Naive B cell (primary cell): ENCODE measurements around the gene ORM2. TPM values are rescaled to one million over a fixed set of nuclear protein-coding genes. Genes with fewer than 3 reads are reported as not detected.
A peak's percentile ranks its signal among the peaks of the same experiment; 100 is the strongest.

Source experiments
- ATAC-seq, 2 donors: fragments of 150-1000 bp; cut with Tn5 transposase; 2 replicates each; pipeline ENCODE4 v1.10.0; 2021; ENCODE audit warnings: low read depth in 2 of 2, mild to moderate bottlenecking in 2 of 2, moderate library complexity in 2 of 2
- DNase-seq: peaks from one replicate; pipeline ENCODE4 v3.0.0; 2022
- H3K27ac Mint-ChIP-seq, 6 donors: one replicate each; pipeline ENCODE4 v1.8.0; 2020 to 2022; ENCODE audit warnings: mild to moderate bottlenecking in 6 of 6, mixed read lengths in 6 of 6, moderate library complexity in 5 of 6, inconsistent platforms in 2 of 6
- H3K27me3 Mint-ChIP-seq, 3 donors: one replicate each; pipeline ENCODE4 v1.8.0; 2021 to 2022; ENCODE audit warnings: mixed read lengths in 3 of 3, mild to moderate bottlenecking in 1 of 3
- H3K36me3 Mint-ChIP-seq, 2 donors: one replicate each; pipeline ENCODE4 v1.8.0; 2020 to 2022; ENCODE audit warnings: mixed read lengths in 2 of 2, inconsistent platforms in 1 of 2, mild to moderate bottlenecking in 1 of 2
- H3K4me1 Mint-ChIP-seq, 3 donors: one replicate each; pipeline ENCODE4 v1.8.0; 2020 to 2022; ENCODE audit warnings: mixed read lengths in 3 of 3, inconsistent platforms in 1 of 3, mild to moderate bottlenecking in 1 of 3, moderate library complexity in 1 of 3
- H3K4me3 Mint-ChIP-seq, 8 donors: one replicate each; pipeline ENCODE4 v1.8.0; 2020 to 2022; ENCODE audit warnings: mild to moderate bottlenecking in 8 of 8, mixed read lengths in 8 of 8, moderate library complexity in 8 of 8, inconsistent platforms in 2 of 8
- H3K9me3 Mint-ChIP-seq, 7 donors: one replicate each; pipeline ENCODE4 v1.8.0; 2020 to 2022; ENCODE audit warnings: mixed read lengths in 7 of 7, mild to moderate bottlenecking in 5 of 7, inconsistent platforms in 2 of 7, moderate library complexity in 1 of 7
- polyA plus RNA-seq, 6 donors: library from polyadenylated mRNA; unstranded; fragments of 300-500 nt; fragmentation: Illumina TruSeq; gene quantifications; one replicate each; pipeline ENCODE4 v1.2.3, GENCODE V29; 2021; ENCODE audit warnings: low read depth in 6 of 6

ORM2 gene
- polyA plus RNA-seq, 6 donors from 2014 or later, result not detected

DNA sequence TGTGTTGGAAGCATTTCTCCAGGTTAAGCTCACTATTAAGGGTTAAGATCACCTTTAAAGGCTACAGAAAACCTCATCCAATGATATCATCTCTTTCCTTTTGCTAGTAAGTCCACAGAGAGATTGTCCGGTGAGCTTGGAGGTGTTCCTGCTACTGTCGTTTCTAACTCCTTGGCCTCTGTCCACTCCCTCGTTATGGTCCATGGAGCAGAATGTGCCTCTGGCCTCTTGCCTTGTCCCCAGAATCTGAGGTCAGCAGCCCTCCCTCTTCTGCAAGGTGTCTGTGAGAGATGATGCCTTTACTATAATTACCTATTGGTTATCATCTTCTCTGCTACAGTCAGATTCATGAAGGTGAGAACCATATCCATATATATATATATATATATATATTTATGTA is 15.0 kb downstream of the ORM2 start:
- no peak for ATAC-seq
- no peak overlapping the region for H3K4me3 Mint-ChIP-seq
- no peak for DNase-seq
- H3K9me3 Mint-ChIP-seq, result no peaks in the 10 kb centered on the region
- H3K36me3 Mint-ChIP-seq, result peaks cover 32 to 50% of the 10 kb centered on the region in 2 donors
- H3K27me3 Mint-ChIP-seq, result no peaks in the 10 kb centered on the region
- peak overlapping the region in 3 of 6 donors; percentile 56 to 83 (median 68) for H3K27ac Mint-ChIP-seq
- peaks cover 34 to 43% (median 41%) of the 10 kb centered on the region in 3 donors for H3K4me1 Mint-ChIP-seq

DNA sequence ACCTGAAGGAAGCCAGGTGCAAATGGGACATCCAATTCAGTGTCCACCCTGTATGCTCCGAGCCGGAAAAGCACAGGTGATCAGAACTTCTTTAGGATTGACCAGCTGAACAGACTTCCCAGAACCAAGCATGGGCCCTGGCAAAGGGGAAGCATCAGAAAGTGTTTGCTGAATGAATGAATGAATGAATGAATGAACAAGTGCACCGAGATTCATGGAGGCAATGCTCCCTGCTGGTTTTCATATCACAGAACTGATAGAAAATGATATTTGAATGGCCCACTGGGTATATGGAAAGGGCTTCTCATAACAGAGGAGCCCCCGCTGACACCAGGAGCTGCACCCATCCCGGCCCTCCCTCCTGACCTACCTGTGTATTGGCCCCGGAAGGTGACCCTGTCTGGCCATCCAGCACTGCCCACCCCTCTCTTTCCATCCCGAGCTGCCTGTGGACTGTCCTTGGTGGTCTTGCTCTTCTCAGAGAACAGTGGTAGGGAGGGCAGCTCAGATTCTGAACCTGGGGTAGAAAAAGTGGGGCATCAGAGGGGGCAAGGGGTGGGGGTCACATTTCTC is 15.9 kb downstream of the ORM2 start:
- Mint-ChIP-seq H3K9me3 (no peaks in the 10 kb centered on the region), H3K27me3 (no peaks in the 10 kb centered on the region), H3K4me1 (peaks cover 37 to 48% (median 46%) of the 10 kb centered on the region in 3 donors), H3K27ac (peak overlapping the region in 3 of 6 donors; percentile 47 to 85 (median 83)), H3K36me3 (peaks cover 40 to 53% of the 10 kb centered on the region in 2 donors), H3K4me3 (no peak overlapping the region)
- ATAC-seq (no peak), DNase-seq (no peak)

DNA sequence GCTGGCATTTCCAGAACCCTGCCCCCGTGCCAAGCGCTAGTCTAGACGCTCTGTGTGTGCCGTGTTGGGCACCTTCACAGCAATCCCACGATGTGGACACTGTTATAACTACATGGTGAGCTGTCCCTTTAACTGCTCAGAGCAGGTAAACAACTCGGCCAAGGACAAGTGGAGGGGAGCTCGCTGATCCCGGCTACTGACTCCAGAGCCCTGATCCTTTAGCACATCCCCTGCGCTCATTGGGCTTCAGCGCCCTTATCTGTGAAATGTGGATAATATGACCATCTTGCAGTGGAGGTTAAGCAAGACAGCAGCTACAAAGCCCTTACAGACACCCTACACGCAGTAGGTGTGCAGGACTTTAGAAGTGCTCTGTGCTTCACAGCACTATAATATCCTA is 16.5 kb downstream of the ORM2 start:
- no peaks in the 10 kb centered on the region for H3K27me3 Mint-ChIP-seq
- peaks cover 39 to 50% of the 10 kb centered on the region in 2 donors for H3K36me3 Mint-ChIP-seq
- no peak for ATAC-seq
- no peak for DNase-seq
- H3K4me1 Mint-ChIP-seq, result peaks cover 39 to 51% (median 50%) of the 10 kb centered on the region in 3 donors
- no peak overlapping the region for H3K4me3 Mint-ChIP-seq
- H3K27ac Mint-ChIP-seq, result peak overlapping the region in 3 of 6 donors; percentile 41 to 53 (median 42)
- no peaks in the 10 kb centered on the region for H3K9me3 Mint-ChIP-seq

DNA sequence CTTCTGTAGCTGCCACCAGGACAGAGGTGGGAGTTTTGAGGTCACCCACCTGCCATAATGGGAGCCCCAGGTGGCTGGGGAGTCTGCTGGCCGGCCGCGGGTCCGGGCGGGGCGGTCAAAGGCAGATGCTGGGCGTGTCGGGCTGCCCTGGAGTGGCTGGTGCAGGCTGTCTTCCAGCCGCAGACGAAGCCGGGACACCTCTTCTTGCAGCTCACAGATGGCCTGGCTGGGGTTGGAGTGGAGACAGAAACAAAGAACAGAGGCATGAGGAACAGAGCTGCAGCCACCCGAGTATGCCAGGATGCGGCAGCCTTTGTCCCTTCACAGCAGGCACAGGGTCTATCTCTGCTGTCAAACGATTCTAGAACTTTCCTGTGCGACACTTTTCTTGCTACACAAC is 18.0 kb downstream of the ORM2 start:
- Mint-ChIP-seq H3K27me3 (no peaks in the 10 kb centered on the region), H3K4me3 (no peak overlapping the region), H3K36me3 (peaks cover 30 to 42% of the 10 kb centered on the region in 2 donors), H3K27ac (peak overlapping the region in 3 of 6 donors; percentile 85 to 95 (median 88)), H3K4me1 (peaks cover 39 to 46% (median 42%) of the 10 kb centered on the region in 3 donors), H3K9me3 (no peaks in the 10 kb centered on the region)
- DNase-seq, result no peak
- ATAC-seq, result no peak

DNA sequence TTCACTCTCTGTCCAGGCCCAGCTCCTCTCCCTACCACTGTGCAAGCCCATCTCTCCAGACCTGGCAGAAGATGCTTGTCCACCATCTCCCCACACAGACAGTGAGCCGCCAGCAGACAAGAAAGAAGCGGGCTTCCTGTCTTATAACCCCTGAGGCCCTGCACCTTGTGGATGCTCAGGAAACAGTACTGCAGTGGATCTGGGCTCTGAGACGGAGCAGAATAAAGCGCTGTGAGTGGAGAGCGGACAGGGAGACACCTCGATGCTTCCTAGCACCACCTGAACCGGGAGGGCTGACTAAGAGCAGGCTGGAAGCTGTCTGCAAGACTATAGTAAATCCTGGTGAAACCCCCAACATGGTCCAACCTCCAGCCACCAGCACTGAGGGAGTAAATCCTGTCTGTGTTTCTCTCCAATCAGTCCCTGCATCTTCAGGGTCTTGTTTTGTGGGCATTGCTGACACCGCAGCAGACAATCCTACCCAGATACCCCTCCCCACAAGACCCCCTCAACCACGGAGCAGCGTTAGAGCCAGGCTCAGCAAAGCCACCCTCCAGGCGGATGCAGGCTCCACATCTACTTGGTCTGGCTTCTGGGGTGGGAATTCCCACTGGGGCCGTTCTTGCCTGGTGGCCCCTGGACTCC is 18.7 kb downstream of the ORM2 start:
- DNase-seq (no peak), ATAC-seq (no peak)
- H3K4me1 Mint-ChIP-seq, result peaks cover 37 to 46% (median 39%) of the 10 kb centered on the region in 3 donors
- no peaks in the 10 kb centered on the region for H3K27me3 Mint-ChIP-seq
- peaks cover 26 to 36% of the 10 kb centered on the region in 2 donors for H3K36me3 Mint-ChIP-seq
- H3K27ac Mint-ChIP-seq, result peak overlapping the region; percentile 85 to 97 (median 93)
- H3K4me3 Mint-ChIP-seq, result peak overlapping the region in 6 of 8 donors; percentile 0 to 75 (median 60)
- no peaks in the 10 kb centered on the region for H3K9me3 Mint-ChIP-seq

DNA sequence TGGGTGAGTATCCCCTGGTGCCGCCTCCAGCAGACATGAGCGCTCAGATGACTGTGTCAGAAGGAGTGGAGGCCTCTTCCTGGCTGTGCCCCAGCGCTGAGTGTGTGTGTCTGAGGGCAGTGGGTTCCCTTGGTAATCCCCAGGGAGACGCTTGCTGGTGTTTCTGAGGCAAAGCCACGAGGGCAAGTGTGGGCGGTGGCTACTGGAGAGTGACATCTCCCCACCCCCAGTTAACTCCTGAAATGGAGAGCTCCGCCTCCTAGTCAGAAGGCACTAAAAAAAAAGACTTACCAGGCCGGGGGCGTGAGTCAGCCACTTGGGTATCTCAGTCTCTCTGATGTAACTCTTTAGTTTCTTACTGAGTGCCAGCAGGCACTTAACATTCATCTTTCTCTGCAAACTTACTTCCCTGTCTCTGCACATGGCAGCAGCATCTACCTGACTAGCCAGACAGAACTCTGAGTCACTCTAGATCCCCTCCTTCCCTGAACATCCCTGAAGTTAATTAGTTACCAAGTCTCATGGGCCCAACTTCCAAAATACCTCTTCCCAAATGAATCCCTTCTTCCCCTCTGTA is 19.3 kb downstream of the ORM2 start:
- ATAC-seq (peak; percentile 93 to 95), DNase-seq (peak; percentile 81)
- H3K27me3 Mint-ChIP-seq, result no peaks in the 10 kb centered on the region
- peak overlapping the region; percentile 0 to 84 (median 64) for H3K4me3 Mint-ChIP-seq
- no peaks in the 10 kb centered on the region for H3K9me3 Mint-ChIP-seq
- peak overlapping the region; percentile 85 to 97 (median 93) for H3K27ac Mint-ChIP-seq
- peaks cover 31 to 42% (median 39%) of the 10 kb centered on the region in 3 donors for H3K4me1 Mint-ChIP-seq
- peaks cover 22 to 30% of the 10 kb centered on the region in 2 donors for H3K36me3 Mint-ChIP-seq

DNA sequence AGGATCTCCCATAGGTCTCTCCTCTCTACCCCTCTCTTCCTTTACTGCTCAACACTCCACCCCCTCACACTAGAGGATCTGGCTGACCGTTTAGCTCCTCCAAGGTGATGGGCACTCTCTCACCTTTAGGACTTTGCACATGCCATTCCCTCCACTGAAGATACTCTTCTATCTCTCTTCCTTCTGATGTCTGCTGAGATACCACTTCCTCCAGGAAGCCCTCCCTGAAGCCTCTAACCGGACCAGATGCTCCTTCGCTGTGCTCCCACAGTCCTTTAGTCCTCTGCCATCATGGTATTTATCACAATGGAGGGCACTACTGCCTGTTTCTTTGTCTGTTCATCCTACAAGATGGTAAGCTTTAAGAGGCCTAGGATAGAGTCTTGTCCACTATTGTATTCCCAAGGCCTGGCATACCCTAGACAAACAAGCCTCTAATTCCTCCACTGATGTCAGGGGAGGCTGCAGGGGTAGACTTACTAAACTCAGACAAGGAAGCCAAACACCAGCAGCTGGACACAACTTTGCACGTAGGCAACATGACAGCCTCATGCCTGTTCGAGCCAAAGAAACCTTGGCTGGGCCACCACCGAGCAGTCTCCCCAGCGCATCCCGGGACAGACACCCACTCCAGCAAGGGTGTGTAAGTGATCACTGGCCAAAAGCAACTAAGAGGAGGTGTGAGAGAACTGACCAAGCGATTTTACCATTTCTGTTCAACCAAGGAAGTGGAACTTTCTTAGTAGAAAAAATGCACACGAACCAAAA is 20.2 kb downstream of the ORM2 start:
- Mint-ChIP-seq H3K4me1 (peaks cover 31 to 39% (median 35%) of the 10 kb centered on the region in 3 donors), H3K27ac (peak overlapping the region; percentile 85 to 97 (median 93)), H3K36me3 (peaks cover 16 to 21% of the 10 kb centered on the region in 2 donors), H3K9me3 (no peaks in the 10 kb centered on the region), H3K27me3 (no peaks in the 10 kb centered on the region), H3K4me3 (peak overlapping the region in 7 of 8 donors; percentile 53 to 84 (median 65))
- no peak for ATAC-seq
- no peak for DNase-seq

DNA sequence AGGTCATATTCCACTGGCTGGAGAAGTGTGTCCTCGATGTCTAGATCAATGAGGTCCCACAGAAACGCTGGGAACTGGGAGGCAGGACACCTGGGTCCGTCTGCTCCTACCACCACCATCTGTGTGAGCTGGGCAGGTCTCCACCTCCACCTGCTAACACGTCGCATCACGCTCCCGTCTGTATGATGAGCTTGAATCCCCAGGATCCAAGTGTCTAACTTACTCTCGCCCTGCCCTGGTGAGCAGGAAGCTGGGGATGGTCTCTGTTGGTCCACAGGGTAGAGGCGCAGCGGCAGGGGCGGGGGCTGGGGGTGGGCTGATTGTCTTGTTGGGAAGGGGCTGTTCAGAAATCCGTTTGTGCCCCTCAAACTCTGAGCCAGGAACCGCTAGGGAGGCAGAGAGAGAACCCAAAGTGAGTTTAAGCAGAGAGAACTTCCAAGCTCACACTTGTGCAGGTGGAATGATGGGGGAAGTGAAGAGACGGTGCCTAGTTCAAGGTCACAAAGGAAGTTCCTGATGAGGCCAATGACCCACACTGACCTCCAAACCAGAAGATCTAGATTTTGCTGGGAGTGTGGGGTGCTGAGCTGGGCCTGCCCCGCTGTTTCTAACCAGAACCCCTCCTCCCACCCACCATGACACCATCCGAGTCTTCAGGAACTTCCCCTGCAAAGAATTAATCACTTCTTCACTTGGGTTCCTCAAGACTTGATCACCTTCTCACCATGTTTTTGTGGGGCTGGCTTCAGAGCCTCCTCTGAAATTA is 21.1 kb downstream of the ORM2 start:
- H3K9me3 Mint-ChIP-seq, result no peaks in the 10 kb centered on the region
- no peaks in the 10 kb centered on the region for H3K27me3 Mint-ChIP-seq
- DNase-seq (no peak), ATAC-seq (no peak)
- H3K4me3 Mint-ChIP-seq, result peak overlapping the region in 1 of 8 donors; percentile 71
- peaks cover 16 to 19% of the 10 kb centered on the region in 2 donors for H3K36me3 Mint-ChIP-seq
- H3K4me1 Mint-ChIP-seq, result peaks cover 31 to 39% (median 35%) of the 10 kb centered on the region in 3 donors
- H3K27ac Mint-ChIP-seq, result peak overlapping the region; percentile 37 to 96 (median 78)

DNA sequence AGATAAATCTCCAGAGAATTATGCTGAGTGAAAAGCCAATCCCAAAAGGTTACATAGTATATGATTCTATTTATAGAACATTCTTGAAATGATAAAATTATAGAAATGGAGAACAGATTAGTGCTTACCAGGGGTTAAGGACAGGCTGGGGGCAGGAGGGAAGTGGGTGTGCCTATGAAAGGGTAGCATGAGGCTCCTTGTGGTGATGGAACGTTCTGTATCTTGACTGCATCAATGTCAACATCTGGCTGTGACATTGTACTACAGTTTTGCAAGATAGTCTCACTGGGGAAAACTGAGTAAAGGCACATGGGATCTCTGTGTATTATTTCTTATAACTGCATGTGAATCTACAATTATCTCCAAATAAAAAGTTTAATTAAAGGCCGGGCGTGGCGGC is 22.3 kb downstream of the ORM2 start:
- Mint-ChIP-seq H3K9me3 (no peaks in the 10 kb centered on the region), H3K4me3 (no peak overlapping the region), H3K27ac (peak overlapping the region in 3 of 6 donors; percentile 44 to 72 (median 65)), H3K4me1 (peaks cover 31 to 45% (median 38%) of the 10 kb centered on the region in 3 donors), H3K27me3 (no peaks in the 10 kb centered on the region), H3K36me3 (peaks cover 20 to 27% of the 10 kb centered on the region in 2 donors)
- DNase-seq, result no peak
- ATAC-seq, result no peak

DNA sequence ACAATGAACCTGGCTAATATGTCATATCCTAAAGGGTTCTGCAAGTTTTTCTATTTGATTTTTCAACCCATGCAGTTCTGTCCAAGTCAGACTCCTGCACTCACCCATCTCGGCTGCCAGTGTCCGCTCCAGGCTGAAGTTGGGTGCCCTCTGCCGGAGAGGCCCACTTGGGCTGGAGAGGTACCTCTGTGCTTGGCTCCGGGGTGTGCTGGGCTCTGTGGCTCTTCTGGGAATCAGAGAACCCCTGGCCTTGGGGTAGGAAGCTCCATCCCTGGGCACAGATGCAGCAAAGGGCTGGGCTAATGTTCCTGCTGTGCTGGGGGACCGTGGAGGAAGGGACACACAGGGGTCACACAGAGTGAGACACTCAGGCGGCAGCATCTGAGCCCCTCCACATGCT is 26.2 kb downstream of the ORM2 start:
- Mint-ChIP-seq H3K36me3 (peaks cover 14 to 36% of the 10 kb centered on the region in 2 donors), H3K4me1 (peaks cover 23 to 27% (median 24%) of the 10 kb centered on the region in 3 donors), H3K9me3 (no peaks in the 10 kb centered on the region), H3K4me3 (no peak overlapping the region), H3K27ac (peak overlapping the region in 1 of 6 donors; percentile 12), H3K27me3 (no peaks in the 10 kb centered on the region)
- DNase-seq (no peak), ATAC-seq (no peak)

DNA sequence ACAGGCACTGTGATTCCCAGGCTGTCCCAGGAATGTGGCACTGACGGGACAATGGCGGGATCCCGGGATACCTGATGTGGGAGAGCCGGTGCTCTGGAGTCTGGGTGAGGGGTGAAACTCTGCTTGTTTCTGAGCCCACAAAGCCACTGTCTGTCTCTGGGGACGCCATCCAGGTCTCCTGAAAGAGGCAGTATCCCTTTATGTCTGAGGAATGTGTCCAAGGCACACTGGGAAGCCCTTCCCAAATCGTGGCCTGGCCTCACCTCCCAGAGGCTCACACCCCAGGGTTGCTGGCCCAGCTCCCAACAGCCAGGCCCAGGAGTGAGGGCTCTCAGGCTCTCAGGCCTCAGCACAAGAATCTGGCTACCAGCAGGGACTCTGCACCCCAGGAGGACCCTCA is 27.1 kb downstream of the ORM2 start:
- ATAC-seq, result no peak
- Mint-ChIP-seq H3K4me3 (no peak overlapping the region), H3K27ac (peak overlapping the region in 4 of 6 donors; percentile 14 to 94 (median 64)), H3K9me3 (no peaks in the 10 kb centered on the region), H3K27me3 (no peaks in the 10 kb centered on the region), H3K36me3 (peaks cover 19 to 43% of the 10 kb centered on the region in 2 donors), H3K4me1 (peaks cover 26 to 32% (median 29%) of the 10 kb centered on the region in 3 donors)
- no peak for DNase-seq

DNA sequence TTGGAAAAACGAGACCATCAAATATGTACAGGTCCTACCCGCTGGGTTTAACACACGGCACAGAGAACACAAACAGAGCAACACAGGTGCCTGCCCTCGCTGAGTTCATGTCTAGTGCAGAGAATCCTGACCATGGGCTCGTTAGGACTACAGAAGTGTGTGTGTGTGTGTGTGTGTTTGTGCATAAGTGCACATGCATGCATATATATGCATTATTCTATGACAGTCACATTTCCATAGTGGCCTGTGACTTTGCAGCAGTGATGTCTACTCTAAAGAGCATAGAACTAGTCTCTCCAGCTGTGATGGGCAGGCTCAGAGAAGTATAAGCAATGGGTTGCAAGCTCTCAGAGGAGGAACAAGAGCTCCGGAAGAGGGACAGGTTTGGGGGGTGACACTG is 27.7 kb downstream of the ORM2 start:
- Mint-ChIP-seq H3K27ac (peak overlapping the region in 4 of 6 donors; percentile 32 to 84 (median 42)), H3K9me3 (no peaks in the 10 kb centered on the region), H3K36me3 (peaks cover 19 to 43% of the 10 kb centered on the region in 2 donors)

More for the DNA sequence above, 27.7 kb downstream of the ORM2 start:
- Mint-ChIP-seq H3K4me3 (no peak overlapping the region), H3K27me3 (no peaks in the 10 kb centered on the region), H3K4me1 (peaks cover 23 to 34% (median 27%) of the 10 kb centered on the region in 3 donors)
- ATAC-seq (no peak), DNase-seq (no peak)
